Smooth muscle cell (in vitro differentiated cells): Measurements from ENCODE around the gene CAMK2B. TPM values are rescaled to one million over a fixed set of nuclear protein-coding genes. Genes with fewer than 3 reads are reported as not detected.

ENCODE experiments used
- DNase-seq: peaks from one replicate; lab custom pipeline; 2025; ENCODE audit not compliant: unreplicated experiment; lab: John Stamatoyannopoulos, UW
- H2AFZ ChIP-seq: fragments of 200-600 bp; sonication (generic); 2 replicates; pipeline ENCODE4 v1.6.0; 2016; ENCODE audit warnings: antibody characterized with exemption, low read depth, mild to moderate bottlenecking
- H3F3A ChIP-seq: fragments of 200-600 bp; sonication (generic); 2 replicates; pipeline ENCODE4 v1.6.0; 2017; ENCODE audit warnings: antibody characterized with exemption, low read depth
- H3K27ac ChIP-seq: fragments of 200-600 bp; sonication (generic); 2 replicates; pipeline ENCODE4 v1.5.1; 2016; ENCODE audit warnings: low read depth, mild to moderate bottlenecking
- H3K27me3 ChIP-seq: fragments of 200-600 bp; sonication (generic); 2 replicates; pipeline ENCODE4 v1.6.1; 2016; ENCODE audit warnings: low read depth, mild to moderate bottlenecking
- H3K36me3 ChIP-seq: fragments of 200-600 bp; sonication (generic); 2 replicates; pipeline ENCODE4 v1.5.1; 2016; ENCODE audit warnings: low read depth
- H3K4me1 ChIP-seq: fragments of 200-600 bp; sonication (generic); 2 replicates; pipeline ENCODE4 v1.5.1; 2016; ENCODE audit warnings: low read depth
- H3K4me2 ChIP-seq: fragments of 200-600 bp; sonication (generic); 2 replicates; pipeline ENCODE4 v1.6.0; 2016; ENCODE audit warnings: mild to moderate bottlenecking
- H3K4me3 ChIP-seq: fragments of 200-600 bp; sonication (generic); 2 replicates; pipeline ENCODE4 v1.5.1; 2016; ENCODE audit warnings: mild to moderate bottlenecking
- H3K79me2 ChIP-seq: fragments of 200-600 bp; sonication (generic); 2 replicates; pipeline ENCODE4 v1.6.0; 2016; ENCODE audit warnings: low read depth, mild to moderate bottlenecking
- H3K9ac ChIP-seq: fragments of 200-600 bp; sonication (generic); 2 replicates; pipeline ENCODE4 v1.6.0; 2016; ENCODE audit warnings: low read depth
- H3K9me3 ChIP-seq: fragments of 200-600 bp; sonication (generic); replicated peaks from 2 replicates; pipeline ENCODE4 v1.5.1; 2016; ENCODE audit warnings: low read depth
- H4K20me1 ChIP-seq: fragments of 200-600 bp; sonication (generic); 2 replicates; pipeline ENCODE4 v1.6.0; 2016; ENCODE audit warnings: low read depth
- CTCF ChIP-seq: fragments of 200-600 bp; sonication (generic); IDR thresholded peaks from 2 replicates; pipeline ENCODE4 v1.5.1; 2017; ENCODE audit warnings: borderline replicate concordance, mild to moderate bottlenecking, antibody characterized with exemption; ENCODE audit not compliant: insufficient read depth, poor library complexity, severe bottlenecking
- WGBS: methylation state at CpG from one replicate; pipeline ENCODE4 v1.1.7; 2016; ENCODE audit warnings: low lambda C conversion rate; 5-methylcytosine and 5-hydroxymethylcytosine counted together
- polyA plus RNA-seq: library from polyadenylated mRNA; unstranded; fragments of >200 nt; fragmentation: Nextera tagmentation; extraction: Ambion mirVana; gene quantifications from 2 replicates; pipeline ENCODE4 v1.2.1, GENCODE V29; 2016
- total RNA-seq: library from RNA; depleted of rRNA; stranded (reverse); fragments of >200 nt; gene quantifications from 2 replicates; pipeline ENCODE4 v1.2.3, GENCODE V29; 2014

CAMK2B gene
- total and polyA plus RNA-seq, 2 experiments from 2014 or later = not detected

- Histone ChIP-seq H3K4me1 (no peaks in the 10 kb centered on the region), H2AFZ (no peak overlapping the region), H4K20me1 (no peaks in the 10 kb centered on the region), H3K9ac (no peak overlapping the region), H3K4me2 (no peak overlapping the region), H3F3A (no peaks in the 10 kb centered on the region), H3K27me3 (peaks cover 27% of the 10 kb centered on the region), H3K79me2 (no peaks in the 10 kb centered on the region), H3K36me3 (no peaks in the 10 kb centered on the region), H3K4me3 (no peak overlapping the region), H3K27ac (no peak overlapping the region), H3K9me3 (no peaks in the 10 kb centered on the region)
- 86% methylated on average over 5 of the region's 5 CpGs for WGBS
- DNase-seq = no peak
- no peak for TF ChIP-seq CTCF
Measured at GRCh38 chr7:44372560-44373417, 47.4 kb upstream of the CAMK2B start.

GRCh38 chr7:44368885-44369284 lies 43.5 kb upstream of the CAMK2B start:
- Histone ChIP-seq H4K20me1 (no peaks in the 10 kb centered on the region), H3K27ac (no peak overlapping the region), H3K9ac (no peak overlapping the region), H3K36me3 (no peaks in the 10 kb centered on the region), H3F3A (no peaks in the 10 kb centered on the region), H3K4me2 (no peak overlapping the region), H2AFZ (no peak overlapping the region), H3K27me3 (peaks cover 22% of the 10 kb centered on the region), H3K79me2 (no peaks in the 10 kb centered on the region), H3K4me3 (no peak overlapping the region), H3K9me3 (no peaks in the 10 kb centered on the region), H3K4me1 (no peaks in the 10 kb centered on the region)
- no peak for TF ChIP-seq CTCF
- WGBS = 85% methylated on average over 1 of the region's 1 CpG
- DNase-seq = no peak

- Histone ChIP-seq H3K9me3 (no peaks in the 10 kb centered on the region), H3K9ac (no peak overlapping the region), H3K27ac (no peak overlapping the region), H3K4me2 (no peak overlapping the region), H3K4me3 (no peak overlapping the region), H4K20me1 (no peaks in the 10 kb centered on the region), H3K36me3 (no peaks in the 10 kb centered on the region), H3K27me3 (peaks cover 22% of the 10 kb centered on the region), H3K4me1 (no peaks in the 10 kb centered on the region), H3F3A (no peaks in the 10 kb centered on the region), H3K79me2 (no peaks in the 10 kb centered on the region), H2AFZ (no peak overlapping the region)
- no peak for TF ChIP-seq CTCF
- DNase-seq = no peak
Measured at GRCh38 chr7:44368455-44368854, 43.1 kb upstream of the CAMK2B start.
